Activated CD8-positive, alpha-beta memory T cell treated with anti-CD3 and anti-CD28 coated beads, Interleukin-2, amount 50 U/mL, for 1 hour (primary cell): ENCODE data around the gene LRATD1.

Source experiments
- DNase-seq: peaks from one replicate; pipeline ENCODE4 v3.0.0-alpha.2; 2020; ENCODE audit errors: extremely low read depth

LRATD1 gene

DNA sequence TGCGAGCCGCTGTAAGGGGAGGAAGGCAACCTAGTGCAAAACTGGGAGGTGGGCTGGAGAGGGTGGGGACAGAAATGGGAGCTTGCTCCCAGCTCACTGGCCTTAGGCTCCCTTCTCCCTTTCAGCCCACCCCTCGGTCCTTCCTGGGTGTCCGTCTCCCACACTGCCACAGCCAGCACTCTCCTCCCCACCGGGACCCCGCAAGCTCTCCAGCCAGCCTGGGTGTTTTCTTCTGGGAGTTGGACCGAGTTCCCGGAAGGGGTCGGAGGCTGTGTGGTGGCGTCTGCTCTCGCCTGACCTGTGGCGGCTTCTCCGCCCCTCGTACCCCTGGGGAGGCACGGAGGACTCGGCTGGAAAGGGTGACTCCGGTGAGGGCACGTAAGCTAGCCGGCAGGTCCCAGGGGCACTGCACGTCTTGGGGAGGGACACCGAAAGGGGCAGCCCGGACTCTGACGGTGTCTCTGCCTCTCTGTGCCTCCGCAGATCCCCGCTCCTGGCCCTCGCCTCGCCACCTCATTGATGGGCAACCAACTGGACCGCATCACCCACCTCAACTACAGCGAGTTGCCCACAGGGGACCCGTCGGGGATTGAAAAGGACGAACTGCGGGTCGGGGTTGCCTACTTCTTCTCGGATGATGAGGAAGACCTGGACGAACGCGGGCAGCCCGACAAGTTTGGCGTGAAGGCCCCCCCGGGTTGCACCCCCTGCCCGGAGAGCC is 1.1 kb downstream of the LRATD1 start:
- no peak for DNase-seq

DNA sequence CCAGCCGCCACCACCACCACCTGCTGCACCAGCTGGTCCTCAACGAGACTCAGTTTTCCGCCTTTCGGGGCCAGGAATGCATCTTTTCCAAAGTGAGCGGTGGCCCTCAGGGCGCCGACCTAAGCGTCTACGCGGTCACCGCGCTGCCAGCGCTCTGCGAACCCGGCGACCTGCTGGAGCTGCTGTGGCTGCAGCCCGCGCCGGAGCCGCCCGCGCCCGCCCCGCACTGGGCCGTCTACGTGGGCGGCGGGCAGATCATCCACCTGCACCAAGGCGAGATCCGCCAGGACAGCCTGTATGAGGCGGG is 1.6 kb downstream of the LRATD1 start:
- no peak for DNase-seq

DNA sequence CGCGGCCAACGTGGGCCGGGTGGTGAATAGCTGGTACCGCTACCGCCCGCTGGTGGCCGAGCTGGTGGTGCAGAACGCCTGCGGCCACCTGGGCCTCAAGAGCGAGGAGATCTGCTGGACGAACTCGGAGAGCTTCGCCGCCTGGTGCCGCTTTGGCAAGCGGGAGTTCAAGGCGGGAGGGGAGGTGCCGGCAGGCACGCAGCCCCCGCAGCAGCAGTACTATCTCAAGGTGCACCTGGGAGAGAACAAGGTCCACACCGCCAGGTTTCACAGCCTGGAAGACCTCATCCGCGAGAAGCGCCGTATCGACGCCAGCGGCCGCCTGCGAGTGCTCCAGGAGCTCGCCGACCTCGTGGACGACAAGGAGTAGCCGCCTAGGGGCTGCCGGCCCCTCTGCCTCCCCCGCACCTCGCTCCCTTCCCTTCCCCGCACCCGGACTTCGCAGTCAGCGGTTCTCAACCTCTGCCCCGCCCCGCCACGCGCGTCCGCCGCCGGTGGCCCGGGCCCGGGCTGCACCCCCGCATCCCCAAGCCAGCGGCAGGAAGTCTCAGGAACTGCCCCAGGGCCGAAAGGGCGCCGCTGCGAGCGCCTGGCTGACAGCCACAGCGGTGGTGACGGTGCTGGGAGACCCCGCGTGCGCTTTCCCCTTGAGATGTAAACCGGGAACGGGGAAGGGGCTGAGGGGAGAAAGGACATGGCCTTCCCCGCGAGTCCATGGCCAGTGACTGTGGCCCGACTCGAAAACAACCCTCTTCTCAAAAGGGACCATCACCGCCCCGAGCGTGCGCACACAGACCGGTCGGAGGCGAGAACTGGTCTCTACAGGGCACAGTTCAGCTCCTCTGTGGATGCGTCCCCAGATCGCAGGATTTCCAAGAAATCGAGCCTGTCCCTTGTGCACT is 2.2 kb downstream of the LRATD1 start:
- DNase-seq: no peak

DNA sequence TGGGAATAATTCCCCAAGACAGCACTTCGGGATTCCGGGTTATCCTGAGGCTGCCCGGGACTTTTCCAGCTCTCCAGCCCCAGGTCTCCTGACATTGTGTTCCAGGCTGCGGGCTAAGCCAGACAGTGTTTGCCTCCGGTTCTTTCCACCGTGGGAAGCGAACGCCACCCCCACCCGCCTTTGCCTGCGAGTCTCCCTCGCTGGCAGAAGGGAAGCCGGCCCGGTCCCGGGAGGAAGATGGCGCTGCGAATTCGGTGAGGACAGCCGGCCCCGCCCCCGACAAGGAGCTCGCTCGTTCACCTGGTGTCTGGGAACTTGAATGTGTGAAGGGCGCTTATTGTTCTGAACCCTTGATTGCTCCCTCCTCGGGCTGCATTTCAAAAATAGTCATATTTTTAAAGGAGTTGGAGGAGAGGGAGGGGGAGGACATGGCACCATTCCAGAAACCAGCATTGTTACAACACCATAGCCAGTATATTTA is 2.9 kb downstream of the LRATD1 start:
- DNase-seq: no peak

DNA sequence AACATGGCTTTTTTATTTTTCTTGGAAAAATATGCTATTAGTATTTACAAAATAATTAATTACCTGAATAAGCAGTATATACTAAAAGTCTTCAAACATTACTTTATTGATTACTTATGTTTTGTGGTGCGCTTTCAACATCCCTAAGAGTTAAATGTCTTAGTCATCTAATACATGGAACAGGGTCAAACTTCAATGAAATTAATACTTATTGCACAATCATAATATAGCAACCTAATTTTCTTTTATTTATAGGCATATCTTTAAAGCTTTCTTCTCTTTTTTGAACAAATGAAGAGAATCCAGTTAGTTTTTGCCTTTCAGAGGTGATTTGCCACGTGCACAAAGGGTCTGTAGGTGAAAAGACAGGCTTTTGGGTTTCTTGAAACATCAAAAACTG is 6.0 kb downstream of the LRATD1 start:
- DNase-seq: no peak

DNA sequence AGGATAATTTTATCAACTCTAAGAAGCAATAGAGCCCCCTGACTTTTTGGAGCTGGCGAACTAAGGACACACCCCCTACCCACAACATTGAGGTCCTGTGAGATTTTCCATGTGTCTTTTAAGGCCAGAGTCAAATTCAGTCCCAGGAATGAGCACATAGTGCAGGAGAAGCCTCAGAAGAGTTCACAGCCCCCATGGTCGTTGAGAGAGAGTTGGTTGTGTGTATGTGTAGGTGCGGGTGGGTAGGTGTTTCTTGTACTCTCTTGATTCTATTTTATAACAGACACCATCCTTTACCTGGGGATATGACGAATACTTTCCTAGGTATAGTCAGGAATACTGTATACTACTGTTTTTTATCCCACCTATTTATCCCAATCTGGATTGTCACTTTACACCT is 8.6 kb downstream of the LRATD1 start:
- DNase-seq: no peak

DNA sequence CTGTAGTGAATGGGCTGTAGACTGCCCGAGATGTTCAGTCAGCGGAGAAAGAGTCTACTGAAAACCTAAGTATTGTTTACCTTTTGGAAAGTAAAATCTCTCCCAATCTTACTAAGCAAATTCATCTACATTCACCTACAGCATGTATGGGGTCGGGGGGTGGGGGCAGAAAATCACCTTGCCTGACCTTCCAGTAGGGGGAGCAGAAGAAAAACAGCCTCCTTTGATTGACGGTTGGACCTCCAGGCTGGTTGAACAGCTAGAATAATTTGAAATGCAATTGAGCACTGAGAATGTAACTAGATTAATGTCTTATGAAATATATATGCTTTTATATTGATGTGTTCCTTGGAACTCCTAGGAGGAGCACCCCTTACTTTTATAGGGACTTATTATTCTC is 10.0 kb downstream of the LRATD1 start:
- no peak for DNase-seq

DNA sequence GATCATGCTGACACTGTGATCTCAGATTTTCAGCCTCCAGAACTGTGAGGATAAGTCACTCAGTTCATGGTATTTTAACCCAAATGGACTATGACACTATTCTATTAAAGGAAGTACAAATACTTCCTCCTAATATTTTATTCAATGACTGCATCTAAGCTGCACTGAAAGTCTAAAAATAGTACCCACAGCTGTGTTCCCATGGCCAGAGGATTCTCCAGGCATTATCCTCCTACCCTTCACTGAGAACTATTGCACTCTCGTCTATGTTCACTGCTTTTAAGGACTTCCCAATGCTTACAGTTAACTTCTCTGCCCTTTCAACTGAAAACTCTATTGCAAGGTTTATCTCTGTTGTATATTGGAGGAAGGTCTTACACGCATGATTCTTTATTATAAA is 15.2 kb downstream of the LRATD1 start:
- DNase-seq: no peak

DNA sequence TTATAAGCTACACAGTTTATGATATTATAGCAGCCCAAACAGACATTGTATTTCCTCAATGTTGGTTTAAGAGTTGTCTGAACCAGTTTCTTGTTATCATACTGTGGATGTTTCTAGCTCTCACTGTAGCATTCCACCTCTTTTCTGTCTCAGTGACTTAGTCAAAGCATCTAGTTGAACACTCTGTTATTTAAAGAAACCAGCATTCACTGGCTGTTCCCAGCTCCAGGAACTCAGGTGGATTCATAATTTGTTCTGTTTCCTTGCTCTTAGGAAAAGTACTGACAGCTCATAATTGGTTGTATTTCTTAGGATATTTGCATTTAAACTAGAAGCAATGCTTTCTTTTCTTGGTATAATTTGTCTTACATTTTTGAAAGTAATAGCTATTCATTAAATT is 17.5 kb downstream of the LRATD1 start:
- DNase-seq: no peak

DNA sequence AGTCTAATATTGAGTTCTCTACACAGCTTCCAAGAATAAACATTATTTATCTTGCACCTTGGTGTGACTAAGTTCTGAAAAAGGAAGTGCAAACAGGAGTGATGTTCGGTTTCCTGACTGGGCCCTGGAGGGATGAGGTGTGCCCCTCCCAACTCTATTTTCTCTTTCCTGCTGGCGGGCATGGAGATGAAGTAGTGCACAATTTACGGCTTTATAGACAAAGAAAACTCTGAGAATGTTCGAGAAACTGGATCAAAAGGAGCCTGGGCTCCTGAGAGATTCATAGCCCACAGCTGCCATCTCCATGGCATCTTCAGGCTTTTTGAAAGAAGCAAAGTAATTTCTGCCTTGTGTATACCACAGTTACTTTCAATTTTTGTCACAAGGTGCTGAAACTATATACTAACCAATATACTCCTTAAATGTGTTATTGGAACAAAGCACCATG is 22.3 kb downstream of the LRATD1 start:
- no peak for DNase-seq

DNA sequence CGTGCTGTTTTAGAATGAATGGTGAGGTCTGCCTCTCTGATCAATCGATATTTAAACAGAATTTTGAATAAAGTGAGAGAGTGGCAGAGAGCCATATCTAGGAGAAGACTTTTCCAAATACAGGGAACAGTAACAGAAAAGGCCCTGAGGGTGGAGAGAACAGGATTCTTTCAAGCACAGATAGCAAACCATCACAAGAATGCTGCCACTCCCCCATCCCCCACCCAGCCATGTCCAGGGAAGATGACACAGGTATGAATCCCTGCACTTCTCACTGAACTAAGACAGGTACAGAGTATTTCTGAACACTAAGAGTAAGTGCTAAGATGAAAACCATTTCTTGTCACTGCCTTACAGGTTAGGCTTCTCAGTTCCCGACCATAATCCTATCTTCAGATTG is 23.6 kb downstream of the LRATD1 start:
- no peak for DNase-seq

DNA sequence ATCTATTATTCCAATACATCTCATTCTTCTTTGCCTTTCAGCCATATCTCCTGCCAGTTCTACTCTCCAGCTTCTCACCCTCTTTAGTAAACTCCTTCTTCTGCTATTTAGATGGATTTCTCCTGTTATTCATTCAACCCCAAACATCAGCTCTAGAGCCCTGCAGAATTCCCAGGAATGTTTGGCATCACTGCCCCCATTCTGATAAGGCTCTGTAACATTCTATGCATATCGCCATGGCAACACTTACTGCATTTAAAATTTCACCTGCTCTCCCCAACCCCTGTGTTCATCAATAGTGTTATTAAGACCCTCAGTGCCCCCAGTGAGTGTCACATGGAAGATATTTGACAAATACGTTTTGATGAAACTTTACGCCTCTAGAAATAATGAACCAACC is 28.6 kb downstream of the LRATD1 start:
- no peak for DNase-seq

DNA sequence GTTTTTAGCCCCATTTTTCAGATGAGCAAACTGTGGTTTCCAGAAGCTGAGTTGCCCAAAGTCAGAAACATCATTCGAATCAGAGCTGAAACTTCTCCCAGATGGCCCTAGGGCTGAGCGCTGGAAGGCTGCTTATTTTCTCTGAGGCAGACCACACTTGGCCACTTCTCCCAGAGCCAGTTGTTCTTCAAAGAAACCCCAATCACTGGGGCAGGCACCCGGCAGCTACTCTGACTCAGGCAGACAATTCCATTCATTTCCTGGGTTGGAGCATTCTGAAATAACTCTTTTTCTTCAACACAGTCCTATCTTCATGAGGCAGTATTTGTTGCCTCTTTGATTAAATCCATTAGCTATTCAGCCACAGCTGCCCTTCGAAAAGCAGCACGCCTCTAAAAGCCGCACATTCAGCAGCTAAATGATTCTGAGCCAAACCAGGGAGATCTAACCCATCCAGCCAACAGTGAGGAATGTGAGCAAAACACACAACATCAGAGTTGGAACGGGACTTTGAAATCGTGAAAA is 40.9 kb downstream of the LRATD1 start:
- DNase-seq: no peak

DNA sequence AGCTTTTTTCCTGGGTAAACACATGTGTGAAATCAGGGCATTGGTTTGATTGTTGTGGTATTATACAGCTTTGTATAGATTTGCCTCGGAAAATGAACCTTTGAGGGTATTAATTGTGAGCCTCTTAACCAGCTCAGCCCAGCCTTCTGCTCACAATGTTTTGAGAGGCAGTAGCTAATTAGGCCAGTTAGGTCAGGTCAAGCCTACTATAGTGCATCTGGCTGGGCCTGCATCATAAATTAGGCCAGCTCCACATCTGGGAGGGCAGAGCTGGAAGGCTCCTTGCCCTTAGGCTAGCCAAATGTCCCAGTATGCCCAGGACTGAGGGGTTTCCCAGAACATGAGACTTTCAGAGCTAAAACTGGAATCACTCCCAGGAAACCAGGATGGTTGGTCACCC is 43.0 kb downstream of the LRATD1 start:
- DNase-seq: no peak

DNA sequence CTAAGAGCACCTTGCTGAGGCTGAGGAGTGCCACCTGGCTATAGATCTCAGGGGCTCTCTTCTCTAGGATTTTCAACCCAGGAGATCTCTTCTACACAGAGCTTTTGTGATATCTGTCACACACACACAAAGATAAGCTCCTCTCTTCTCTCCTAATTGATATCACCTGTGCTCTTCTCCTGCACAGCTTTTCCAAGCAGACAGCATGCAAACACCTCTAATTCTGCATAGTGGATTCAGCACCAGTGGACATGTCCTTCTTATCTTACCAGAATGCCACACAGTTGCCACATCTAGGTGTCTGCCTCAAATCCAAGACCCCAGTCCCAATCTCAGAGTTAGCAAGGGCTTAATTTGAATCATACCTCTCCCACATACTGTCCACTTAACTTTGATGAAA is 43.9 kb downstream of the LRATD1 start:
- DNase-seq: no peak

DNA sequence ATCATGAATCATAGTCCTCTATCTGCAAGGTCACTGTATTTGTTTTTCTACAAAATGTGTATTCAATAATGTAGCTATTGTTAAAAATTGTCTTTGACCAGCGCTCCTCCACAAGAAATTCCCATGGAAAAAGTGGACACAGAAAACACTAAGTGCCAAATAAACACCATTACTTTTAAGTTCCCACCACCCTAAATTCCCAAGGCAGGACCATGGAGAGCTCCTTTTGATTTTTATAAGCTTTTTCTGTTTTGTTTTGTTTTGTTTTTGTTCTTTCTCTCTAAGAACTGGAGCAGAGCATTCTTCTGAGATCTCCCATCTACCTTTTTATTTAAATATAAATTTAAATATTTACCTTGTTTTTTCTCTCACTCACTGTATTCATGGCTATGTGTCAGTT is 44.5 kb downstream of the LRATD1 start:
- no peak for DNase-seq

DNA sequence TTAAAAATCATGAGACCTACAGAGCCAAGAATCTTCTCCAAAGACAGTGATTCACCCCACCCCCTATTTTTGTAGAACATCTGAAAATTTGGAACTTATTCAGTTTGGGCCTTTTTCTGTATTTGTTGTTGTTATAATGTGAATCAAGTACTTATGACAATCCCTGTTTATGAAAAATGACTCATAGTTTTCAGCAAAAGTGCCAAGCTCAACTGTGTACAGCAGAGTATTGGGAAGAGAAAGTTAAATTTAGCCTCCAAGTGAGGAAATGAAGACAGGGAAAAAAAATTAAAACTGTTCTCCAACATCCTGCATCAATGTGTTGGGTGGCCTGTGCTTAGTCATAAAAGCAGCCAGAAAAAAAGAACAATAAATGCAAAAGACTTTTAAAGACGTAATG is 46.2 kb downstream of the LRATD1 start:
- no peak for DNase-seq

DNA sequence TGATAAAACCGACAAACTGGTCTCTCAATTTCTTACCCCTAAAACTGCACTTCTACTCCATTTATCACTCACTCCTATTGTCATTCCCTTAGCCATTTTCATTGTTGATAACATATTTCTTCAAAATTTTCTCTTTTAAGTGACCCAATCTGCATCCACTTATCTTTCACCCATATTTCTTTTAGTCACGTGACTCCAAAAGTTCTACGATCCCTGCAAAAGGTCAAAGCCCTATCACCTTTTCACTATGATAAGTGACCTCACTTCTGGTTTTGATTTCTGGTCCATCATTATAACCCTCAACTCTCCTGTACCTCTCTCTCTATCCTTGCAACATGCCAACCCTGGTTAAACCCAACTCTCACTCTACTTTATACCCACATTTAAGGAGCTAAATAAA is 49.1 kb downstream of the LRATD1 start:
- DNase-seq: no peak
